ENCODE data around the gene MTMR11.
A peak's percentile ranks its signal among the peaks of the same experiment; 100 is the strongest.

The MTMR11 gene

DNA sequence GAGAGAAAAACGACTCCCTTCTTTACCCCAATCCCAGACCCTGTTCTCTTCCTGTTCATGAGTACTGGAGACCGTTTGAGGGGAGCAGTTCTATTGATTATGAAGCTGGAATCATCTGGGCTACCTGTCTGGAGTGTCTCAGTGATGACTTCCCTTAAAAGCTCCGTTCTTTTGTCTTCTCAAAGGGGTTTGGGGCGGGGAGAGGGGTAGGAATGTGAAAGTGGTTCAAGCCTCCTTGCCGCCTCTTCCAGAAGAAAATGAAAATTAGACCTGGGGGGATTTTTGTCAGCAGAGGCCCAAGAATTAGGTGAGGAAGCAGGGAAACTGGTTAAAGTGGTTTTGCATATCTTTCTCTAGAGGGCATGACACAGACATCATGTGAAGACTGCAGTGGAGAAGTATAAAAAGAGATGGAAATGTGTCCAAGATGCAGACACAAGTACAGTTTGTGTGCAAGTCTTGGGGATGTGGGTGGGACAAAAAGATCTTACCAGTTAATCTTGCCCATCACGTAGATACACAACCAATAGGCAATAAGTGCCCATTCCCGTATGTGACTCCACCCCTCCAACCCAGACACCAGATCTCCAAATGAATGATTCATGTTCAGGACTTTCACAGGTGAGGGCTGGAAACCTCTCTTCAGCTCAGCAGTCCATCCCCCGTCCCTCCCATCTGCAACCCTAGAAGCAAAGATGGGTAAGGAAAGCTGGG, 470 bp upstream of the MTMR11 start:
- peak; percentile 61 for ATAC-seq
- TF ChIP-seq, protein P1, sequence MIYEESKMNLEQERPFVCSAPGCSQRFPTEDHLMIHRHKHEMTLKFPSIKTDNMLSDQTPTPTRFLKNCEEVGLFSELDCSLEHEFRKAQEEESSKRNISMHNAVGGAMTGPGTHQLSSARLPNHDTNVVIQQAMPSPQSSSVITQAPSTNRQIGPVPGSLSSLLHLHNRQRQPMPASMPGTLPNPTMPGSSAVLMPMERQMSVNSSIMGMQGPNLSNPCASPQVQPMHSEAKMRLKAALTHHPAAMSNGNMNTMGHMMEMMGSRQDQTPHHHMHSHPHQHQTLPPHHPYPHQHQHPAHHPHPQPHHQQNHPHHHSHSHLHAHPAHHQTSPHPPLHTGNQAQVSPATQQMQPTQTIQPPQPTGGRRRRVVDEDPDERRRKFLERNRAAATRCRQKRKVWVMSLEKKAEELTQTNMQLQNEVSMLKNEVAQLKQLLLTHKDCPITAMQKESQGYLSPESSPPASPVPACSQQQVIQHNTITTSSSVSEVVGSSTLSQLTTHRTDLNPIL (CRISPR knock-in tag; IDR thresholded peaks at IDR 0.05; ENCODE audit: low read depth) = no peak
- TF ChIP-seq RARB (CRISPR knock-in tag; IDR thresholded peaks at IDR 0.05) (no peak), ISL1 (CRISPR knock-in tag; IDR thresholded peaks at IDR 0.05) (no peak), ARNTL (CRISPR knock-in tag; IDR thresholded peaks at IDR 0.05; ENCODE audit: borderline replicate concordance, low read depth) (no peak), CSDC2 (CRISPR knock-in tag; IDR thresholded peaks at IDR 0.05) (no peak), GLIS3 (CRISPR knock-in tag; IDR thresholded peaks at IDR 0.05) (no peak), SNAI2 (CRISPR knock-in tag; IDR thresholded peaks at IDR 0.05) (no peak), OSR1 (CRISPR knock-in tag; IDR thresholded peaks at IDR 0.05) (no peak), ZNF8 (CRISPR knock-in tag; IDR thresholded peaks at IDR 0.05) (no peak), ZFP30 (CRISPR knock-in tag; IDR thresholded peaks at IDR 0.05) (no peak), ZFP3 (CRISPR knock-in tag; IDR thresholded peaks at IDR 0.05) (no peak), PPARA (CRISPR knock-in tag; IDR thresholded peaks at IDR 0.05; ENCODE audit: borderline replicate concordance) (no peak), ESRRG (CRISPR knock-in tag; IDR thresholded peaks at IDR 0.05) (no peak), TCF4 (CRISPR knock-in tag; IDR thresholded peaks at IDR 0.05; ENCODE audit: borderline replicate concordance) (no peak), TOX (CRISPR knock-in tag; IDR thresholded peaks at IDR 0.05; ENCODE audit: borderline replicate concordance) (no peak), ZNF70 (CRISPR knock-in tag; IDR thresholded peaks at IDR 0.05) (no peak)
- TF ChIP-seq, protein P2, sequence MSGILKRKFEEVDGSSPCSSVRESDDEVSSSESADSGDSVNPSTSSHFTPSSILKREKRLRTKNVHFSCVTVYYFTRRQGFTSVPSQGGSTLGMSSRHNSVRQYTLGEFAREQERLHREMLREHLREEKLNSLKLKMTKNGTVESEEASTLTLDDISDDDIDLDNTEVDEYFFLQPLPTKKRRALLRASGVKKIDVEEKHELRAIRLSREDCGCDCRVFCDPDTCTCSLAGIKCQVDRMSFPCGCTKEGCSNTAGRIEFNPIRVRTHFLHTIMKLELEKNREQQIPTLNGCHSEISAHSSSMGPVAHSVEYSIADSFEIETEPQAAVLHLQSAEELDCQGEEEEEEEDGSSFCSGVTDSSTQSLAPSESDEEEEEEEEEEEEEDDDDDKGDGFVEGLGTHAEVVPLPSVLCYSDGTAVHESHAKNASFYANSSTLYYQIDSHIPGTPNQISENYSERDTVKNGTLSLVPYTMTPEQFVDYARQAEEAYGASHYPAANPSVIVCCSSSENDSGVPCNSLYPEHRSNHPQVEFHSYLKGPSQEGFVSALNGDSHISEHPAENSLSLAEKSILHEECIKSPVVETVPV (CRISPR knock-in tag; IDR thresholded peaks at IDR 0.05) = no peak
- TF ChIP-seq, protein P3, sequence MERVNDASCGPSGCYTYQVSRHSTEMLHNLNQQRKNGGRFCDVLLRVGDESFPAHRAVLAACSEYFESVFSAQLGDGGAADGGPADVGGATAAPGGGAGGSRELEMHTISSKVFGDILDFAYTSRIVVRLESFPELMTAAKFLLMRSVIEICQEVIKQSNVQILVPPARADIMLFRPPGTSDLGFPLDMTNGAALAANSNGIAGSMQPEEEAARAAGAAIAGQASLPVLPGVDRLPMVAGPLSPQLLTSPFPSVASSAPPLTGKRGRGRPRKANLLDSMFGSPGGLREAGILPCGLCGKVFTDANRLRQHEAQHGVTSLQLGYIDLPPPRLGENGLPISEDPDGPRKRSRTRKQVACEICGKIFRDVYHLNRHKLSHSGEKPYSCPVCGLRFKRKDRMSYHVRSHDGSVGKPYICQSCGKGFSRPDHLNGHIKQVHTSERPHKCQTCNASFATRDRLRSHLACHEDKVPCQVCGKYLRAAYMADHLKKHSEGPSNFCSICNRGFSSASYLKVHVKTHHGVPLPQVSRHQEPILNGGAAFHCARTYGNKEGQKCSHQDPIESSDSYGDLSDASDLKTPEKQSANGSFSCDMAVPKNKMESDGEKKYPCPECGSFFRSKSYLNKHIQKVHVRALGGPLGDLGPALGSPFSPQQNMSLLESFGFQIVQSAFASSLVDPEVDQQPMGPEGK (CRISPR knock-in tag; IDR thresholded peaks at IDR 0.05; ENCODE audit: borderline replicate concordance) = no peak
- TF ChIP-seq, protein P4, sequence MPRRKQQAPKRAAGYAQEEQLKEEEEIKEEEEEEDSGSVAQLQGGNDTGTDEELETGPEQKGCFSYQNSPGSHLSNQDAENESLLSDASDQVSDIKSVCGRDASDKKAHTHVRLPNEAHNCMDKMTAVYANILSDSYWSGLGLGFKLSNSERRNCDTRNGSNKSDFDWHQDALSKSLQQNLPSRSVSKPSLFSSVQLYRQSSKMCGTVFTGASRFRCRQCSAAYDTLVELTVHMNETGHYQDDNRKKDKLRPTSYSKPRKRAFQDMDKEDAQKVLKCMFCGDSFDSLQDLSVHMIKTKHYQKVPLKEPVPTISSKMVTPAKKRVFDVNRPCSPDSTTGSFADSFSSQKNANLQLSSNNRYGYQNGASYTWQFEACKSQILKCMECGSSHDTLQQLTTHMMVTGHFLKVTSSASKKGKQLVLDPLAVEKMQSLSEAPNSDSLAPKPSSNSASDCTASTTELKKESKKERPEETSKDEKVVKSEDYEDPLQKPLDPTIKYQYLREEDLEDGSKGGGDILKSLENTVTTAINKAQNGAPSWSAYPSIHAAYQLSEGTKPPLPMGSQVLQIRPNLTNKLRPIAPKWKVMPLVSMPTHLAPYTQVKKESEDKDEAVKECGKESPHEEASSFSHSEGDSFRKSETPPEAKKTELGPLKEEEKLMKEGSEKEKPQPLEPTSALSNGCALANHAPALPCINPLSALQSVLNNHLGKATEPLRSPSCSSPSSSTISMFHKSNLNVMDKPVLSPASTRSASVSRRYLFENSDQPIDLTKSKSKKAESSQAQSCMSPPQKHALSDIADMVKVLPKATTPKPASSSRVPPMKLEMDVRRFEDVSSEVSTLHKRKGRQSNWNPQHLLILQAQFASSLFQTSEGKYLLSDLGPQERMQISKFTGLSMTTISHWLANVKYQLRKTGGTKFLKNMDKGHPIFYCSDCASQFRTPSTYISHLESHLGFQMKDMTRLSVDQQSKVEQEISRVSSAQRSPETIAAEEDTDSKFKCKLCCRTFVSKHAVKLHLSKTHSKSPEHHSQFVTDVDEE (CRISPR knock-in tag; IDR thresholded peaks at IDR 0.05) = no peak

DNA sequence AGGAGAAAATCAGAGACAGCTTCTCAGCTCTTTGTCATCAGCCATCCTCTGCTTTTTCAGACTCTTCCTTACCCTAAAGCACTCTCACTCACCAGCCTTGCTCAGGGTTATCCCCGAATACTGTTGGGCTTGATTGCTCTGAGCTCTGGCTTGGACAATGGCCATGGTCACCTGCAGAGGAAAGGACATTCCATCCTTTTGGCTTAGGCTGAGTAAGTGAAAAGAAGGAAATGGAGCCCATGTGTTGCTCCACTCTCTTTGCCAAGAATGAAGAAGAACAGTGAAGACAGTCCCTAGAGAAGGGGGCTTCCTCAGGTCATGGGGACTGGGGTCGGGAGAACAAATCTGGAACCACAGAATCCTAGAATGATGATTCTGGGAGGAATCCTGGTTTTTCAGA, 2.3 kb downstream of the MTMR11 start:
- TF ChIP-seq GLIS3 (CRISPR knock-in tag; IDR thresholded peaks at IDR 0.05) = no peak
- TF ChIP-seq ARNTL (CRISPR knock-in tag; IDR thresholded peaks at IDR 0.05; ENCODE audit: borderline replicate concordance, low read depth) = no peak
- no peak for TF ChIP-seq ZFP30 (CRISPR knock-in tag; IDR thresholded peaks at IDR 0.05)
- TF ChIP-seq ZNF8 (CRISPR knock-in tag; IDR thresholded peaks at IDR 0.05) = no peak
- TF ChIP-seq, protein P2 (CRISPR knock-in tag; IDR thresholded peaks at IDR 0.05) = no peak
- TF ChIP-seq, protein P1 (CRISPR knock-in tag; IDR thresholded peaks at IDR 0.05; ENCODE audit: low read depth) = no peak
- no peak for TF ChIP-seq TCF4 (CRISPR knock-in tag; IDR thresholded peaks at IDR 0.05; ENCODE audit: borderline replicate concordance)
- TF ChIP-seq ZC3H10 (CRISPR knock-in tag; IDR thresholded peaks at IDR 0.05) = no peak
- no peak for TF ChIP-seq CSDC2 (CRISPR knock-in tag; IDR thresholded peaks at IDR 0.05)
- no peak for TF ChIP-seq ESRRG (CRISPR knock-in tag; IDR thresholded peaks at IDR 0.05)
- ATAC-seq = no peak
